Astrocyte of the spinal cord (primary cell): ENCODE results near the gene SECISBP2L.
A peak's percentile ranks its signal among the peaks of the same experiment; 100 is the strongest.

Source experiments
- DNase-seq: peaks from one replicate; pipeline ENCODE4 v3.0.0; 2011; ENCODE audit warnings: low read depth, low spot score
- H3K4me3 ChIP-seq: 2 replicates; pipeline ENCODE4 v1.5.1; 2011; ENCODE audit warnings: low read depth, mild to moderate bottlenecking, low read length, moderate library complexity
- CTCF ChIP-seq: IDR thresholded peaks from 2 replicates; pipeline ENCODE4 v1.5.1; 2012; ENCODE audit warnings: low read depth, mild to moderate bottlenecking, low read length, inconsistent platforms
- in situ Hi-C: cut with HindIII; loops from 2 replicates; pipeline ENCODE4 v1.10.0; 2017; ENCODE audit warnings: low sequenced_read_pairs

SECISBP2L gene

GRCh38 chr15:48992096-48992495, 54.1 kb downstream of the SECISBP2L start:
- TF ChIP-seq CTCF = no peak
- H3K4me3 ChIP-seq = no peak overlapping the region
- in situ Hi-C loops = no loop called here
- no peak for DNase-seq

GRCh38 chr15:48989170-48989569, 57.1 kb downstream of the SECISBP2L start:
- in situ Hi-C loops = no loop called here
- DNase-seq = no peak
- H3K4me3 ChIP-seq = no peak overlapping the region
- no peak for TF ChIP-seq CTCF

GRCh38 chr15:48987142-48987541, 59.1 kb downstream of the SECISBP2L start:
- H3K4me3 ChIP-seq = no peak overlapping the region
- in situ Hi-C loops = no loop called here
- no peak for TF ChIP-seq CTCF
- no peak for DNase-seq

- TF ChIP-seq CTCF = no peak
- in situ Hi-C loops = no loop called here
- no peak for DNase-seq
- no peak overlapping the region for H3K4me3 ChIP-seq
Observed at GRCh38 chr15:48986240-48986639, 60.0 kb downstream of the SECISBP2L start.

GRCh38 chr15:48985516-48985915, 60.7 kb downstream of the SECISBP2L start:
- no peak for DNase-seq
- TF ChIP-seq CTCF = no peak
- in situ Hi-C loops = no loop called here
- H3K4me3 ChIP-seq = no peak overlapping the region

GRCh38 chr15:48984811-48985352, 61.4 kb downstream of the SECISBP2L start:
- peak; percentile 35 for DNase-seq
- in situ Hi-C loops = no loop called here
- H3K4me3 ChIP-seq = no peak overlapping the region
- no peak for TF ChIP-seq CTCF
